Retinal pigment epithelial cell (primary cell): ENCODE results near the gene POLDIP3.
"Not testable (repeated sequence)": the region's sequence is repeated elsewhere in the genome, so short reads cannot be mapped to it uniquely, and the experiment has no call there.

Experiments
- DNase-seq: peaks from one replicate; pipeline ENCODE4 v3.0.0-alpha.2; 2010; ENCODE audit warnings: low read depth
- H3K4me3 ChIP-seq: 2 replicates; pipeline ENCODE4 v1.5.1; 2011; ENCODE audit warnings: mild to moderate bottlenecking, low read length, control low read depth, moderate library complexity
- TF ChIP-seq, protein P1 (sequence below): conservative IDR thresholded peaks from 2 replicates; pipeline ENCODE4 v1.5.1; 2011; ENCODE audit warnings: low read depth, low read length, control low read depth, inconsistent platforms

Gene POLDIP3

DNA sequence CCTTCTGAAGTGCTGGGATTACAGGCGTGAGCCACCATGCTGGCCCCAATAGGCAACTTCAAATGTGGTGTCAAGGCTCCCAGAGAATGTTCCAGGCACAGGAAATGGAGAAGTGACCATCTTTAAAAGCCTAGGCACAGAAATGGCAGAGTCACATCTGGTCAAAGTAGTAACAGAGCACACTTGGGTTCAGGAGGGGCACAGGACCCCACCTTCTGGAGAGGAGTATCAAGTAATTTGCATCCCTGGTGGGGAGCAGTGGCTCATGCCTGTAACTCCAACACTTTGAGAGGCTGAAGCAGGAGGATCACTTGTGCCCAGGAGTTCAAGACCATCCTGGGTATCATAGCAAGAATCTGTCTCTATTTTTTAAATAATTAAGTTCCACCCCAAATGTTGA lies 31.7 kb downstream of the POLDIP3 start:
- no peak overlapping the region for H3K4me3 ChIP-seq
- TF ChIP-seq, protein P1, sequence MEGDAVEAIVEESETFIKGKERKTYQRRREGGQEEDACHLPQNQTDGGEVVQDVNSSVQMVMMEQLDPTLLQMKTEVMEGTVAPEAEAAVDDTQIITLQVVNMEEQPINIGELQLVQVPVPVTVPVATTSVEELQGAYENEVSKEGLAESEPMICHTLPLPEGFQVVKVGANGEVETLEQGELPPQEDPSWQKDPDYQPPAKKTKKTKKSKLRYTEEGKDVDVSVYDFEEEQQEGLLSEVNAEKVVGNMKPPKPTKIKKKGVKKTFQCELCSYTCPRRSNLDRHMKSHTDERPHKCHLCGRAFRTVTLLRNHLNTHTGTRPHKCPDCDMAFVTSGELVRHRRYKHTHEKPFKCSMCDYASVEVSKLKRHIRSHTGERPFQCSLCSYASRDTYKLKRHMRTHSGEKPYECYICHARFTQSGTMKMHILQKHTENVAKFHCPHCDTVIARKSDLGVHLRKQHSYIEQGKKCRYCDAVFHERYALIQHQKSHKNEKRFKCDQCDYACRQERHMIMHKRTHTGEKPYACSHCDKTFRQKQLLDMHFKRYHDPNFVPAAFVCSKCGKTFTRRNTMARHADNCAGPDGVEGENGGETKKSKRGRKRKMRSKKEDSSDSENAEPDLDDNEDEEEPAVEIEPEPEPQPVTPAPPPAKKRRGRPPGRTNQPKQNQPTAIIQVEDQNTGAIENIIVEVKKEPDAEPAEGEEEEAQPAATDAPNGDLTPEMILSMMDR = no peak
- DNase-seq = no peak

- TF ChIP-seq, protein P1 = no peak
- peak overlapping the region; percentile 59 for H3K4me3 ChIP-seq
- DNase-seq = peak; percentile 19
Observed at GRCh38 chr22:42581762-42582716, 32.6 kb downstream of the POLDIP3 start.

DNA sequence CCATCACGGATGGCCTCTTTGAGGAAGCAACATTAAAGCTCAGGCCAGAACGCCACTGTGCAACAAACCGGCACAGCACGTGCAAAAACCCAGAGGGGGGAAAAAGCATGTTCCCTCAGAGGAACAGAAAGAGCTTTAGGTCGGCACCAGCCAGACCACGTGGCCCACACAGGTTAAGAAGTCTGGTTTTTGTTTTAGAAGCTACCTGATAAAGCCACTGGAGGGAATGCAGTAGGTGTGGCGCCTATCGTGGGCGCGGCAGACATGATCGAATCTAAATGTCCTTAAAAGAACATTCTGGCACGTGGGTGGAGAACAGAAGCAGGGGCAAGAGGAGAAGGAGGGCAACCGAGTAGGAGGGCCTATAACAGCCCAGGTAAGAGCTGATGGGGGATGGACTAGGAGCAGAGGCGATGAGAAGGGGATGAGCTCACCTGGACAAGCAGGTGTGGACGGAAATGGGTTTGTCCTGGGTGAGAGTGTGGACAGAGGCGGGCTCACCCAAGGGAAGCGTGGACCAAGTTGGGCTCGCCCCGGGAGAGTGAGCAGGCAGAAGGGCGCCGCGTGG lies 33.4 kb downstream of the POLDIP3 start:
- DNase-seq = not testable (repeated sequence)
- peak overlapping the region; percentile 59 for H3K4me3 ChIP-seq

DNA sequence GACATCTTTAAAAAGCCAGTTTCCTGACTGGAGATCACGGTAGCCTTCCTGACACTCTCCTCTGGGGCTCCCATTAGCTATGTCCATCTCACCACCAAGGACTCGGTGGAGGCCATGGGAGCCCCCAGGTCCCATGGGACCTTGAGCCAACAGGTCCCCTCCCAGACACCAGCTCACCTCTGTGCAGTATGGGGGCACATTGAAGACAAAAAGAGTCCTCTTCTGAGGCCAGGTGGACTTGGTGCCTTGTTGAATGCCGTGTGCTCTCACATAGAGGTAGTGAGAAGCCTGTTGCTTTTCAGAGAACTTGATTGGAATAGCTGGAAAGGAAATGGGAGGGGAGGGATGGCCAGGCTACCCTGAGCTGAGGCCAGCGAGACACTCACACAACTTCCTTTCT lies 34.6 kb downstream of the POLDIP3 start:
- H3K4me3 ChIP-seq, DNase-seq: not testable (repeated sequence)

DNA sequence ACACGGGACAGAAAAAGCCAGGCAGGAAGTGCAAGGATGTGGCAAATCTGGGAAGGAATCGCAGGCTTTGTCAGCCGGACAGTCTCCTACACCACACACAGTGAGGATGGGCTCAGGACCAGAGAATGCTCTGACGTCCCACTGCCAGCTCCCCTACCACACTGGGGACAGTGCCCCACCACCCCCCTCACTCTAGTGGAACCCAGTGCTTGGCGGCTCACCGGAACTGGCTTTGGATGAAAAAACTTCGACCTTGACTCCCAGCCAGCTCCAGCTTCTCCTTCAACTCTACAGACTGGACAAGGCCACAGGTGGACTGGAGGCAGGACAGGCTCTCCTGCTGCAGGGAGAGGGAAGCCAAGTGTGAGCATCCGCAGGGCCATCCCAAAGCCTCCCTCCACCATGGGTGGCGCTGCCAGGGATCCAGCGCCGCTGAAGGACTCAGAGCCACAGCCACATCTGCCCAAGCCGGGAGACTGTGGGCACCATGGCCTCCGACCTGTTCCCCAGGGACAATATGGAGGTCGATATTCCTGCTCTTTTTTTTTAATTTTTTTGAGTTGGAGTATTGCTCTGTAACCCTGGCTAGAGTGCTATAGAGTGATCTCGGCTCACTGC lies 37.0 kb downstream of the POLDIP3 start:
- DNase-seq = no peak
- no peak overlapping the region for H3K4me3 ChIP-seq
- TF ChIP-seq, protein P1 = no peak

DNA sequence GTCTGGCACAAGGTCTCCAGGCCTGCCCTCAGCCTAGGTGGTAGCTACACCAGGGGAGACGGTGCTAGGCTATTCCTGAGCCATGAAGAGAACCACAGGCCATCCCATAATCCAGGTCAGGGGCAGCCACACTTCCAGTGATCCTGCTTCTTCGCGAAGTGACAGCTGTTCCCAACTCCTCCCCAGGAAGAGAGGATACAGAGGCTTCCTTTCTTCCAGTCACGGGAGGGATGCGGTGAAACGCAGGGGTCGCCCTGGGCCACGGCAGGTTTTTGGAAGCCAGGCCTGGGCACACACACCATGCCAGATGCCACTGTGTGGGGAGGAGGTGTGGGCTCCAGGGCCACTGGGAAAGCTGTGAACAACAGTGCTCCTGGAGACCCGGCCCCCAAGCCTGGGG lies 37.5 kb downstream of the POLDIP3 start:
- not testable (repeated sequence) for H3K4me3 ChIP-seq, DNase-seq

- not testable (repeated sequence) for H3K4me3 ChIP-seq, DNase-seq
Observed at GRCh38 chr22:42575996-42576574, 38.6 kb downstream of the POLDIP3 start.

DNA sequence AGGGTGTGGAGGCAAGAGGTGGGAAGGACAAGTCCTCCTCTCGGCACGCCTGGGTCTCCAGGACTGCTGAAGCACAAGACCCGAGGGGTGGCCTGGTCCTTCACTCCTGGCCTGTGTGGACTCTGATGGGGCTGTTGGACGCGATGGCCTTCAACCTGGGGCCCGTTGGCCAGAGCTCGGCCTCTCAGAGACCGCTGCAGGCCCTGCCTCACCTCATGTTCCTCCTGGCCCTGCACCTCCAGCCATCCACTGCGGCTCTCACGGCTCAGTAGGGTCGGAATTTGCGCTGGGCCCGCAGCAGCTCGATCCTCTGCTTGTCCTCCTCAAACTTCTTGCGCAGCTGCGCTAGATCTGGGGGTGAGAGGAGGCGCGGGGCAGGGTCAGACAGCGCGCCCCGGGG lies 40.2 kb downstream of the POLDIP3 start:
- not testable (repeated sequence) for DNase-seq, H3K4me3 ChIP-seq

- DNase-seq = not testable (repeated sequence)
Observed at GRCh38 chr22:42574046-42574445, 40.6 kb downstream of the POLDIP3 start.

DNA sequence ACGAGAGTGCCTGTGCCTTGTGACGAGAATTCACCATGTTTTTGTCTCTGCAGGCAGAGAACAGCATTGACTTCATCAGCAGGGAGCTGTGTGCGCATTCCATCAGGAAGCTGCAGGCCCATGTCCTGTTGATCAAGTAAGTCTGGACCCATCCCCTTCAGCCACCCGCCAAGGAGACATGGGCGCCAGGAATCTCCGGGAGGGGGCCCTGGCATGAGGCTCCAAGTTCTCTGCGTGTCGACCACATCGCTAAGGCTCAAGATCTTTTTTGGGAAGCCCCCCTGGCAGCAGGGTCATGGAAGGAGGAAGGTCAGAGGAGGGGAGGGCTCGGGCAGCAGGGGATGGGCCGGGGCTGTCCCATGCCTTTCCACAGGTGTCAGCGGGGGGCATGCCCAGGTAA lies 43.6 kb downstream of the POLDIP3 start:
- not testable (repeated sequence) for DNase-seq, H3K4me3 ChIP-seq

More at GRCh38 chr22:42574046-42574445, 40.6 kb downstream of the POLDIP3 start:
- H3K4me3 ChIP-seq = not testable (repeated sequence)

DNA sequence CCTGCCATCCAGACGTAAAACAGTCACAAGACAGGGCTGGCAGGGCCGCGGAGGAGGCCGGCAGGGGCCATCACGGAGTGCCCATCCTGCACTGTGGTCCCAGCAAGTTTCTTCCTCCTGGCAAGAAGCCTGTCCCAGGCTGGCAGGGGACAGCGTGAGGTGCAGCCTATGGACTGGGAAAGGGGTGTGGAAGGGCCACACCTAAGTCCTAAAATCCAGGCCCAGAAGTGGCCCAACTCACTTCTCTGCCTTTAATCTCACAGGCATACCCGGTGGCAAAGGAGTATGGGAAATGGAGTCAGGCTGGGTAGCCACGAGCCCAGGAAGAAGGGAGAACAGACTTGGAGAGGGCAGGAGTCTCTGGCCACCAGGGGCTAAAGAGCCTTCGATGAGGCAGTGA lies 44.1 kb downstream of the POLDIP3 start:
- not testable (repeated sequence) for DNase-seq, H3K4me3 ChIP-seq

DNA sequence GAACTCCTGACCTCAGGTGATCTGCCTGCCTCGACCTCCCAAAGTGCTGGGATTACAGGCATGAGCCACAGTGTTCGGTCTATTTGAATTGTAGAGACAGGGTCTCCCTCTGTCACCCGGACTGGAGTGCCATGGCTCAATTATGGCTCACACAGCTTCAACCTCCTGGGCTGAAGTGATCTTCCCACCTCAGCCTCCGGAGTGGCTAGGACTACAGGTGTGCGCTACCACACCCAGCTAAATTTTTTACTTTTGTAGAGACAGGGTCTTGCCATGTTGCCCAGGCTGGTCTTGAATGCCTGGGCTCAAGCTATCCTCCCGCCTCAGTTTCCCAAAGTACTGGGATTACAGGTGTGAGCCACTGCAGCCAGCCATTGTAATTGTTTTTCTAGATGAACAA lies 46.7 kb downstream of the POLDIP3 start:
- DNase-seq, H3K4me3 ChIP-seq: not testable (repeated sequence)
